ENCODE data around the gene SFSWAP.

GRCh38 chr12:131816495-131816894, 105.6 kb downstream of the SFSWAP start:
- TF ChIP-seq CTCF (IDR thresholded peaks at IDR 0.05) (no peak), POLR2A (IDR thresholded peaks at IDR 0.05) (no peak), EP300 (IDR thresholded peaks at IDR 0.05) (no peak)

All from tibial nerve (tissue), 4 donors.